Smooth muscle cell of the brain vasculature (primary cell): Measurements from ENCODE around the gene EPHB3.

Source experiments
- DNase-seq: peaks from one replicate; pipeline ENCODE4 v3.0.0-alpha.2; 2012; ENCODE audit warnings: low read depth, low spot score

Gene EPHB3

DNA sequence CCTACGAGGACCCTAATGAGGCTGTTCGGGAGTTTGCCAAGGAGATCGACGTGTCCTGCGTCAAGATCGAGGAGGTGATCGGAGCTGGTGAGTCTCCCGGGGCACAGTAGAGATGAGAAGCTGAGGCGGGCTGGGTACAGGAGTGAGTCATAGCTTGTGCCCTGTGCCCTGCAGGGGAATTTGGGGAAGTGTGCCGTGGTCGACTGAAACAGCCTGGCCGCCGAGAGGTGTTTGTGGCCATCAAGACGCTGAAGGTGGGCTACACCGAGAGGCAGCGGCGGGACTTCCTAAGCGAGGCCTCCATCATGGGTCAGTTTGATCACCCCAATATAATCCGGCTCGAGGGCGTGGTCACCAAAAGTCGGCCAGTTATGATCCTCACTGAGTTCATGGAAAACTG is 17.9 kb downstream of the EPHB3 start:
- DNase-seq: no peak

DNA sequence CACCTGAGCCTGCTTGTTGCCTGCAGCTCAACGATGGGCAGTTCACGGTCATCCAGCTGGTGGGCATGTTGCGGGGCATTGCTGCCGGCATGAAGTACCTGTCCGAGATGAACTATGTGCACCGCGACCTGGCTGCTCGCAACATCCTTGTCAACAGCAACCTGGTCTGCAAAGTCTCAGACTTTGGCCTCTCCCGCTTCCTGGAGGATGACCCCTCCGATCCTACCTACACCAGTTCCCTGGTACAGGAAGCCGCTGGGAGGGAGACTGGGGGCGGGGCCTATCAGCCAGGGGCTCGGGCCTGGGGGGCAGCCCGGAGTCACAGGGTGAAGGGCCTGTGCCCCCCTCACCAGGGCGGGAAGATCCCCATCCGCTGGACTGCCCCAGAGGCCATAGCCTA is 18.8 kb downstream of the EPHB3 start:
- DNase-seq: no peak

DNA sequence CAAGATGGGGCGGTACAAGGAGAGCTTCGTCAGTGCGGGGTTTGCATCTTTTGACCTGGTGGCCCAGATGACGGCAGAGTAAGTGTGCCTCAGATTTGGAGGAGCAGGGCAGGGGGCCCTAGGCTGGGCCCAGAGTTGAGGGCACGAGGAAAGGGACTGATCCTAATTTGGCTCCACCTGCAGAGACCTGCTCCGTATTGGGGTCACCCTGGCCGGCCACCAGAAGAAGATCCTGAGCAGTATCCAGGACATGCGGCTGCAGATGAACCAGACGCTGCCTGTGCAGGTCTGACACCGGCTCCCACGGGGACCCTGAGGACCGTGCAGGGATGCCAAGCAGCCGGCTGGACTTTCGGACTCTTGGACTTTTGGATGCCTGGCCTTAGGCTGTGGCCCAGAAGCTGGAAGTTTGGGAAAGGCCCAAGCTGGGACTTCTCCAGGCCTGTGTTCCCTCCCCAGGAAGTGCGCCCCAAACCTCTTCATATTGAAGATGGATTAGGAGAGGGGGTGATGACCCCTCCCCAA is 19.8 kb downstream of the EPHB3 start:
- no peak for DNase-seq

DNA sequence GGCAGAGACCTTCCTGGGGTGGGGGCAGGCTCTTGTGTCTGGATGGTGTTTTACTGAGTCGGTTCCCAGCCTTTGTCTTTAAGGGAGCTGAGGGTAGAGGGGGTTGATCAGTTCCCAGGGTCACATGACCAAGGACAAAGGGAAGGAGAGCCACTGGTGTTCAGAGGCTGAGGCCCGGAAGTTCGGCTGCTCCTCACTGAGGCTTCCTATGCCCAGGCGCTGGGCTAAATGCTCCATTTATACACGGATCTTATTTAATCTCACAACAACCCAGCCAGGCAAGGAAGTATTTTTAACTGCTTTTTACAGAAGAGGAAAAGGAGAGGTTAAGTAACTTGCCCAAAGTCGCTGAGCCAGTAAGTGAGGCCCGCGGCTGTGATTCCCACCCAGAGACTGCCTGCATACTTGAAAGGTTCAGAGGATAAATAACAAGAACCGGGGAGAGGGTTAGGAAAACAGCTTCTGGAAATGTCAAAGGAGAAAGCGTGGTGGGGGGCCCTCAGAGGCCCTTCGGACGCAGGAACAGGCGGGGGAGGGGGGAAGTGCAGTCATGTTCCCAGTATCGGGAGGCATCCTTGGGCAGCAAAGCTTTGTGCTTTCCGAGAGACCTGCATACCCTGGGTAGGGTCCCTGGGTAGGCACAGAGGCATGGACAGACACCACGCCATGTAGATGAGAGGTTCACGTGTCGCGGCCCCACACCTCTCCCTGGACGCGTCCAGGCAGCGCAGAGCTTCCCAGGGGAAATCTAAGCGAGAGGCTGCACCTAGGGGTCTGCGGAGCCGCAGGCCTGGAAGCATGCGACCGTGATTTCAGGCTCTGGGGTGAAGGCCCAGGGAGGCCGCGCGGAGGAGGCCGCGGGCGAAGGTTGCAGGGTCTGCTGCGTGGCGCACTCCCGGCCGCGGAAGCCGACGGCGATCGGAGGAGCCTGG is 21.3 kb downstream of the EPHB3 start:
- no peak for DNase-seq

DNA sequence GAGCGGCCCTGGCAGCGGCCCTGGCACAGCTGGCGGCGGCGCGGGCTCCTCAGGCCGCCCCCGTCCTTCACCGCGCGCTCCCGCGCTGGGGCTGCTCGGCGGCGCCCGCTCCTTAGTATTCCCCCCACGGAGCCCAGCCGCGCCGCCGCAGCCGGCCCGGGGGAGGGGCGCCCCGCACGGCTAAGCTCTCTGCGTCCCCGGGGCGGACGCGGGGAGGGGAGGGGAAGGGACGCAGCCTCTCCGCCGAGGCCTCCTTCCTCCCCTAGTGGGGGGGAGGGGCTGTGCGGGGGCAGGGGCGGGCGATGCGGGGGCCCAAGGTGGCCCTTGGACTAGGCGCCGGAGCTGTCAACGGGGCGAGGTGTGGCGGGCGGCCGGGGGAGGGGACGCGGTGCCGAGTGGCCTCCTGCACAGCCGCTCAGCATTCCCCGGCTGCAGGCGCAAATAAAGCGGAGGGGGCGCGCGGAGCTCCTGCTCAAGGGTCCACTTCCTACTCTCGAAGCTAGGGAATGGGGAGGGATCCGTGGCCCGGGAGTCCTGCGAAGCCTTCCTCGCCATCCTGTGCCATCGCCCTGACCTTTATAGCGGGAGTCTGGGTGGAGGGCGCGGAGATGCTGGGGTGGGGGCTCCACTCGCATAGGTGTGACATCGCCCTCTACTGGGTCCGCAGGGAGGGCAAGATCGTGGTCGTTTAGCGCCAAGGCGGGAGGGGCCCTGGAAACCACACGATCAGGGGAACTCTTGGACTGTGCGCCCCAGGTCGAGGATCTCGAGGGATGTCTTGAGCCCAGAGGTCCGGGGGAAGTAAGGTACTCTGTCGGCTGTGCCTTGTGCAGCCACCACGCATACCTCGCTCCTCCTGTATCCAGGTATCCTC is 22.2 kb downstream of the EPHB3 start:
- DNase-seq: no peak

DNA sequence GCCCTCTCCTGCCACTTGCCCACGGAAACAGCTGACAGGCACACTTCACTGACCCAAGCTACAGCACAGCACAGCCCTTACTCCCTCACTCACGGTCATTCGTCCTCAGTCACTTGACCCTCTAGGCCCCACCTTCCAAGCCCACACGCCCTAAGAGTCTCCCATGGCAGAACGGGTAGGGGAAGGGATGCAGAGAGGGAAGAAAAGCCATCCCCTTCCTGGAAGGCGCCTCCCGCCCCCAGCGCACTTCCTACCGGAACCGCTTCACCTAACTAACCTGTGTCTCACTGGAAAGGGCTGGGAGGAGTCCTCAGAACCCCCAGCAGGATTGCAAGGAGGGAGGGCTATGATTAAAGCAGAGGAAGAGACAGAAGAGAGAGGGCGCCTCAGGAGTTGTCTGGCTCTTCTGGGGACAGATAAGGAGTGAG is 22.9 kb downstream of the EPHB3 start:
- DNase-seq: no peak

GRCh38 chr3:184585545-184585944 is 24.0 kb downstream of the EPHB3 start:
- DNase-seq: no peak

- no peak for DNase-seq
Observed at GRCh38 chr3:184586851-184587250, 25.3 kb downstream of the EPHB3 start.

DNA sequence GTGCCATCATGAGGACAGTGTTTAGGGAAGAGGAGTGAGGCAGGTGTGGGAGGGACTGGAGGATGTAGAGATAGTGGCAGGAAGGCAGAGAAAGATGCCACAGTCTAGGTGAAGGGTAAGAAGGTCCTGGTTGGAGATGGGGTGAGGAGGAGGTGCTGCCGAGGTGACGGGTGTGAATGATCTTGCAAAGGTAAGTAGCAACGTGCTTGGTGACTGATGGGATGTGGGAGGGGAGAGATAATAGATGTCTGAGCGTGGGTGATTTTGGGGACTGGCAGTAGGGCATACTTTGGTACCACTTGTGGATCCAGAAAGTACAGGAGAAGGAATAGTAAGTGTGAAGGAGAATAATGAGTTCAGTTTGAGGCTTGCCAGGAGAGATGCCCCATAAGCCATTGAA is 27.2 kb downstream of the EPHB3 start:
- no peak for DNase-seq

GRCh38 chr3:184590795-184591194 is 29.2 kb downstream of the EPHB3 start:
- DNase-seq: no peak

DNA sequence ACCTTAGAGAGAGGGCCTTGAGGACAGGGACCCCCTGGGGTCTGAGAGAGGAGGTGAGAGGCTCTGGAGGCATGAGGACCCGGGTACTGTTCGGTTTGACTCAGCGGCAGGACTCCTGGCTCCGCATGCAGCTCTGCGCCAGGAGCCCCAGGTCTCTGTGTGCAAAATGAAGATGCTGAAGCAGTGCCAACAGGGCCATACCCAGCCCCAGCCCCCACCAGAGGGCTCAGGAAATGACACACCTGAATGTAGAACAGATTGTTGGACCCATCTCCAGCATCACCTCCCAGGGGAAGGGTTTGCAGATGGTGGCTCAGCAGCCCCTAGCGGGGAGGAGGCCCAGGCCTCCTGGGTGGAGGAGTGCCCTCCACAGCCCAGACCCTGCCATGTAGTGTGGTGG is 30.2 kb downstream of the EPHB3 start:
- no peak for DNase-seq

DNA sequence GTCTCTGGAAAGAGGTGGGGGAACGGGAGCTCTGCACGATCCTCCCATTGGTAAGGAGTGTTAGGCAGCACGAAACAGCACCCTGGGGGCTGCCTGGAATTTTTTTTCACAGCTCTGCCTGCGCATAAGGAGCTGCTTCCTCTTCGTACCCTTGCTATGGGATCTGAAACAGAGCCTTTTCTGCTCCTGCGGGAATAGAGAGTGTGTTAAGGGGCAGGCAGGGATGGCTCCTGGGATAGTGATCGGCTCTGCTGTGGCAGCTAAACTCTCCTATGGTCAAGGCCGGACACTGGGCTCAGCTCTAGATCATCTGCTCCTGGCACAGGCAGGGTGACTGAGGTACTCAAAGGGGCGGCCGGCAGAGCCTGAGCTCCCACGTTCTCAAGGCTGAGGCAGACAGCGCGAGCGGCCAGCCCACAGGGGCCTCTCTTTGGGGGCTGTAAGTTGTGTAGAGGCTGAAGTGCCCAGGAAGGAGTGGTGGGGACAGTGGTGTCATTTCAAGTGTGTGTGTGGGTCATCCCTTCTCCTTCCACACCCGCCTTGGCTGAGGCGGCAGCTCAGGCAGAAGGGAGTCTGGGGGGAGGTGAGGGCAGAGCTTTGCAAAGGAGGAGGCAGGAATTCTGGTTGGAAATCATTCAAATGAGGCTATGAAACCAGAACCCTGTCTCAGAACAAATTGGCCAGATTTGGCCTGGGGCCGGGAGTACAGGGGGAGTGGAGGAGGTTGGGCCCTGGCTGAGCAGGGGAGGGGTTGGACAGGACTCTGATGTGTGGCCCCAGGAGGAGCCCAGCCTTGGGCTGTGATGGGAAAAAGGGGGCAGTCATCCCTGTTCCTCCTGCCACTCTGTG is 31.0 kb downstream of the EPHB3 start:
- no peak for DNase-seq

DNA sequence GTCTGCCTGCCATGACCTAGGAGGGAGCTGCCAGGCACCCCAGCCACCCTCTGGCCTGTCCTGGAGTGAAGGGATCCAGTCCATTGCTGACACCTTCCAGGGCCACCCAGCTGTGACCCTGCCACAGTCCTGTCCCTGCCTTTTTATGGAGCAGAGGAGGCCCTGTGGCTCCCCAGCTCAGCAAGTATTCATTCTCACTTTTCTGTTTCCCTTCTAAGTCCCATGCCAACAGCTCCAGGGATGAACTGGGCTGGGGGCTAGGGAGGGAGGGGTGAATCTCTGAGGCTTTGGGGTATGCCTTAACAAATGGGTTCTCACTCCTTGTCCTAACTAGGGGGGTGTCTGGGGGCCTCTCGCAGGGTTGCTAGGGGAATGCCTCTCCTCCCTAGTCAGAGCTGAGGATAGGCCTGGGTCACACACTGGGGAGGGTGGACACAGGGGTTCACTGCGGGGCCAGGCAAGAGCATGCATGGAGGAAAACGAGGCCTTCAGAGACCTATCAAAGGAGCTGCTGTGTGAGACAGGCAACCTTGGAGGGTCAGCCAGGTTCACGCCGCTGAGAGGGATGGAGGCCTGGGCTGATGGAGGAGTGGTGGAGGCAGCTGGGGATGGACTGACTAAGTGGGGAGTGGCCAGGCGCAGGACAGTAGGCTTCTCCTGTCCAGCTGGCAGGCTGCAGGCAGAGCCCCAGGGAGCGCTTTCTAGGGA is 31.8 kb downstream of the EPHB3 start:
- no peak for DNase-seq

DNA sequence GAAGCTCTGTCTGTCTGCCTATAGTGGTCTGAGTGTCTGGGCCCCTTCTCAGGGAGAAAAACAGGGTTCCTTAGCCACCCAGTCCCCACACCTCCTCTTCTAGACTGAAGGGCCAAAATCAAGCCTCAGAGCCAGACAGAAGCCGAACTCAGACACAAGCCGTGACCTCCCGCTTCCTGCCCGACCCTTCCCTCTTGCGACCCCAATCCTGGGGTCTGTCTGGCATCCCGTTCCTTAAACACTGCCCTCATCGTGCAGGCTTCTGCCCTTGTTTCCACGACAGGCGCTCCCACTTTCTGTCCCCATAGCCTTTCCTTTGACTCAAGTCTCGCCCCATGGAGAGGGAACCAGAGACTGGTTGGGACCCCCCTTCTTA is 32.3 kb downstream of the EPHB3 start:
- DNase-seq: no peak

- DNase-seq: no peak
Observed at GRCh38 chr3:184594371-184595001, 32.9 kb downstream of the EPHB3 start.

DNA sequence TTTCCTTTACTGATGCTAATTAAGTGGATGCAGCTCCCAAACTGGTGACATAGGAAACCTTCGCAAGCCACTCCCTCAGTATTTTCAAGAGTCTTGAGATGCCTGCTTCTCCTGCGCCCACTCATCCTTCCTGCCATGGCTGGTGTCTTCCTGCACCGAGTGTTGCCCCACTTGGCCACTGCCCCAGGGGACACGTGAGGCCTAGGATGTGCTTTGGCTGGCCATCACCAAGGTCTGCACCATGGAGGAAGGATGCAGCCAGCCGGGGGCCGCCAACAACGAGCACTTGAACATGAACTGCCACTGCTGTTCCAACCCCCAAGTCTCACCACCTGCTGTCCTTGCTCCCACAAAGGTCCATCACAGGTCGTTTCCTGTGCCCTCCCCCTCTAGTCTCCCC is 34.1 kb downstream of the EPHB3 start:
- no peak for DNase-seq

DNA sequence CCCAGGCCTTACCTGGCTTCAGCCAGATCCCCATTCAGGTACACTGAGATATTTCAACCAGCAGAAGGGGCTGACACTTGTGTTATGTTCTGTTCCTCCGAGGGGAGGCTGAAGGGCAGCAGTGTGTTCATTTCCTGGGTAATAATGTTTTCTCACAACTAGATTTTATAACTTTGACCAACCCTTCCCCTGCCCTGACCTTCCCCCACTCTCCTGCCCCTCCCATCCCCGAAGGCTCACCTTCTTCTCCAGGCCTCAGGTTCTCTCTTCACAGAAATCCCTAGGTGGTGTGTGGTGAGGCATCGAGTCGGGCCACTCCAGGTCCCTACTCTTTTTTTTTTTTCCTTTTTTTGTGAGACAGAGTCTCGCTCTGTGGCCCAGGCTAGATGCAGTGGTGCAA is 34.6 kb downstream of the EPHB3 start:
- no peak for DNase-seq

GRCh38 chr3:184596886-184597575 is 35.4 kb downstream of the EPHB3 start:
- DNase-seq: no peak

DNA sequence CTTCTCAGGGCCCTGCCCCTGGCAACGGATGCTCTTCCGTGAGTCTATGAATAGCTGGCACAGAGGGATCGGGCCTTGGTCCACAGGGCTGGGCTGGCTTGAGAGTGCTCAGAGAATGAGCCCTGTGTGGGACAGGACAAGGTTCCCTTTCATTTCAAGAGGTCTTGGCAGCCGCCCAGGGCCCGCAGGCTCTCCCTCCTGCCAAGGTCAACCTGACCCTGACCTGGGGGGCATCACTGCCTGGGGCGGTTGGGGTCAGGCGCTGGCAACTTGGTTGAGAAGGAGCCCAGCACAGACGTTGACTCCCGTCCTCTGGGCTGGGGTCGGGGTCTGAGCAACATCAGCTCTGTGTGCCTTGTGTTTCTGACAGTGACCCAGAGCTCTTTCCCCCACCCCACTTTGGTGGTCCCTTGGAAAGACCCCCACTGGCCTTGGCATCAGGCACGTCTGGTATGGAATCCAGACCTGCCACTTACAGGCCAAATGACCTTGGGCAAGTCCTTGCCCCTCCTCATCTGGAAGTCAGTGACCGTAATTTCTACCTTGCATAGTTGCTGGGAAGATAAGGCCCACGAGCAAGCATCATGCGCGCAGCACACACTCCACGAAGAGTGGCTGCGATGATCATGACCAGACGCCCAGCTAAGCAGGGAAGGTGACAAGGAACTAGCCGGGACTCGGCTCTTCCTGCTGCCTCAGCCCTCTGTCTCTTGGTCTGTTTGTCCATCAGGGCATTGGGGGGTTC is 36.4 kb downstream of the EPHB3 start:
- no peak for DNase-seq
